Esophagus squamous epithelium (tissue), 4 donors: ENCODE measurements around the gene TSPO.
A peak's percentile ranks its signal among the peaks of the same experiment; 100 is the strongest.

ENCODE experiments used
- POLR2A ChIP-seq, 4 donors: fragments of 450-650 bp; IDR thresholded peaks; one replicate each; pipeline ENCODE4 v1.6.1; 2017; ENCODE audit warnings: antibody characterized with exemption in 4 of 4, mild to moderate bottlenecking in 4 of 4, moderate library complexity in 3 of 4
- TF ChIP-seq, protein P1 (sequence below), 6 experiments: fragments of 450-650 bp in 4 of 6; fragments of 200-600 bp in 2 of 6; sonication (generic) in 2 of 6; IDR thresholded peaks; one replicate each; pipeline ENCODE4 v1.5.1; 2016 to 2019; ENCODE audit warnings: antibody characterized with exemption in 6 of 6, mild to moderate bottlenecking in 4 of 6, moderate library complexity in 4 of 6

DNA sequence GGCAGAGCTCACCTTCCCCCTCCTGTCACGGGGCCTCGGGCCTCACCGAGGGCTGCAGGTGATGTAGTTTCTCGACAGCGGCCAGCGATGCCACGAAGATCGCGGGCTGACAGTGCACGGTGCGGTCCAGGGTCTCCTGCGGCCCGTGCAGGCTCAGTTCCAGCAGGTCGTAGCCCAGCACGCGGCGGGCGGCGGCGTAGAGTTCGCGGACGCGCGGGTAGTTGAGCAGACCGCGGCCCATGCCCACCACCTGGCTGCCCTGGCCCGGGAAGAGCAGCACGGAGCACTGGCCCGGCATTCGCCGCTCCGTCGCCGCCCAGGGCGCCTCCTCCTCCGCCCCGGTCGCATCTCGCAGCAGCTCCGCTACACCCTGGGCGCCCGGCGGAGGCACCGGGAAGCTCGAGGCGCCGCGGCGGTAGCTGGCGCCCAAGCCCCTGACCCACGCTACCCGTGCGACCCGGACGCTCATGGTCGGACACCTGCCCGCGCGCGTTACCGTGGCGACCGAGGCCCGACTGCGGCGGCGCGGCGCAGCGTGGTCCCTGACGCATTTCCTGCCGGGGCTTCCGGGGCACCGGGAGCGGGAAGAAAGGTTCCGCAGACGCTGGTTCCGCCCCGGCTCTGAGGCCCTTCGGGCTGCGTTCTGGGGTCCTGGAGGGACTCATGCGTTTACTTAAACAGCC lies 8.3 kb upstream of the TSPO start, which contains the start of gene MCAT:
- TF ChIP-seq, protein P1, sequence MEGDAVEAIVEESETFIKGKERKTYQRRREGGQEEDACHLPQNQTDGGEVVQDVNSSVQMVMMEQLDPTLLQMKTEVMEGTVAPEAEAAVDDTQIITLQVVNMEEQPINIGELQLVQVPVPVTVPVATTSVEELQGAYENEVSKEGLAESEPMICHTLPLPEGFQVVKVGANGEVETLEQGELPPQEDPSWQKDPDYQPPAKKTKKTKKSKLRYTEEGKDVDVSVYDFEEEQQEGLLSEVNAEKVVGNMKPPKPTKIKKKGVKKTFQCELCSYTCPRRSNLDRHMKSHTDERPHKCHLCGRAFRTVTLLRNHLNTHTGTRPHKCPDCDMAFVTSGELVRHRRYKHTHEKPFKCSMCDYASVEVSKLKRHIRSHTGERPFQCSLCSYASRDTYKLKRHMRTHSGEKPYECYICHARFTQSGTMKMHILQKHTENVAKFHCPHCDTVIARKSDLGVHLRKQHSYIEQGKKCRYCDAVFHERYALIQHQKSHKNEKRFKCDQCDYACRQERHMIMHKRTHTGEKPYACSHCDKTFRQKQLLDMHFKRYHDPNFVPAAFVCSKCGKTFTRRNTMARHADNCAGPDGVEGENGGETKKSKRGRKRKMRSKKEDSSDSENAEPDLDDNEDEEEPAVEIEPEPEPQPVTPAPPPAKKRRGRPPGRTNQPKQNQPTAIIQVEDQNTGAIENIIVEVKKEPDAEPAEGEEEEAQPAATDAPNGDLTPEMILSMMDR (IDR thresholded peaks at IDR 0.05): peak in 1 of 6 experiments; percentile 25
- TF ChIP-seq POLR2A (IDR thresholded peaks at IDR 0.05): peak in 2 of 4 donors; percentile 23 to 59
